Cardiac muscle cell (in vitro differentiated cells and primary cell): ENCODE data around the gene ANTXR2. TPM values are rescaled to one million over a fixed set of nuclear protein-coding genes. Genes with fewer than 3 reads are reported as not detected.

Experiments
- DNase-seq, 2 donors: peaks; one replicate each; pipeline versions ENCODE4 v3.0.0 to v3.0.0-alpha.2; 2010 to 2017; ENCODE audit warnings: low read depth in 1 of 2, low spot score in 1 of 2
- H3K27ac ChIP-seq: fragments of 200-600 bp; sonication (generic); 2 replicates; pipeline ENCODE4 v1.5.1; 2016
- H3K27me3 ChIP-seq: fragments of 200-600 bp; sonication (generic); 2 replicates; pipeline ENCODE4 v1.6.0; 2016; ENCODE audit warnings: control low read depth
- H3K36me3 ChIP-seq: fragments of 200-600 bp; sonication (generic); 2 replicates; pipeline ENCODE4 v1.5.1; 2016; ENCODE audit warnings: control low read depth
- H3K4me1 ChIP-seq: fragments of 200-600 bp; sonication (generic); 2 replicates; pipeline ENCODE4 v1.8.1; 2017; ENCODE audit warnings: low read depth, mild to moderate bottlenecking, mixed run types
- H3K4me3 ChIP-seq: fragments of 200-600 bp; sonication (generic); 2 replicates; pipeline ENCODE4 v1.5.1; 2016; ENCODE audit warnings: mild to moderate bottlenecking
- H3K9me3 ChIP-seq: fragments of 200-600 bp; sonication (generic); 2 replicates; pipeline ENCODE4 v1.5.1; 2017; ENCODE audit warnings: low read depth, mild to moderate bottlenecking, control low read depth
- polyA plus RNA-seq: library from polyadenylated mRNA; unstranded; fragments of >200 nt; fragmentation: Nextera tagmentation; extraction: Ambion mirVana; gene quantifications from 2 replicates; pipeline ENCODE4 v1.2.1, GENCODE V29; 2016
- total RNA-seq: library from RNA; depleted of rRNA; stranded (reverse); fragments of >200 nt; gene quantifications from 2 replicates; pipeline ENCODE4 v1.2.3, GENCODE V29; 2016
- TF ChIP-seq, protein P1 (sequence below): IDR thresholded peaks from 2 replicates; pipeline ENCODE4 v1.5.1; 2012; ENCODE audit warnings: low read depth, mild to moderate bottlenecking, low read length

Gene ANTXR2
- total and polyA plus RNA-seq, 2 experiments from 2014 or later: 70.6 to 79.6 TPM

DNA sequence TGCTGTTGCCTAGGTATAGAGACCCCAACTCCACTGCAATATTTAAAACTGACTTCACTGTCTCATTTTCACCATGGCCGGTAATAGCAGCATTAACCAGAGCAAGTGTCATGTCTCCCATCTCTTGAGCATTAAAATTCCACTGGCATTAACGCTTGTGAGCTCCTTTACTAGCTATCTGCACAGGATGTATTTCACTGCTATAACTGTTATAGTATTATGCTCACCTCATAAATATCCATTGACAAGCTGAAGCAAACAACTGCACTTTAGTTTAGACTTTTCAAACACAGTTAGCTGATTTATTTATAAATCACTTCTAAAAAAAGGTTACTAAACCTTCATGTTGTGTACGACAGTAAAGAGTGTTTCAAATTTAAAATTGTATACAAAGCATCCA, 157.8 kb downstream of the ANTXR2 start:
- TF ChIP-seq, protein P1, sequence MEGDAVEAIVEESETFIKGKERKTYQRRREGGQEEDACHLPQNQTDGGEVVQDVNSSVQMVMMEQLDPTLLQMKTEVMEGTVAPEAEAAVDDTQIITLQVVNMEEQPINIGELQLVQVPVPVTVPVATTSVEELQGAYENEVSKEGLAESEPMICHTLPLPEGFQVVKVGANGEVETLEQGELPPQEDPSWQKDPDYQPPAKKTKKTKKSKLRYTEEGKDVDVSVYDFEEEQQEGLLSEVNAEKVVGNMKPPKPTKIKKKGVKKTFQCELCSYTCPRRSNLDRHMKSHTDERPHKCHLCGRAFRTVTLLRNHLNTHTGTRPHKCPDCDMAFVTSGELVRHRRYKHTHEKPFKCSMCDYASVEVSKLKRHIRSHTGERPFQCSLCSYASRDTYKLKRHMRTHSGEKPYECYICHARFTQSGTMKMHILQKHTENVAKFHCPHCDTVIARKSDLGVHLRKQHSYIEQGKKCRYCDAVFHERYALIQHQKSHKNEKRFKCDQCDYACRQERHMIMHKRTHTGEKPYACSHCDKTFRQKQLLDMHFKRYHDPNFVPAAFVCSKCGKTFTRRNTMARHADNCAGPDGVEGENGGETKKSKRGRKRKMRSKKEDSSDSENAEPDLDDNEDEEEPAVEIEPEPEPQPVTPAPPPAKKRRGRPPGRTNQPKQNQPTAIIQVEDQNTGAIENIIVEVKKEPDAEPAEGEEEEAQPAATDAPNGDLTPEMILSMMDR: no peak
- no peaks in the 10 kb centered on the region for H3K36me3 ChIP-seq
- no peaks in the 10 kb centered on the region for H3K27me3 ChIP-seq
- no peaks in the 10 kb centered on the region for H3K9me3 ChIP-seq
- H3K27ac ChIP-seq: peak overlapping the region; percentile 9
- no peak overlapping the region for H3K4me3 ChIP-seq
- DNase-seq: no peak
- peaks cover 10% of the 10 kb centered on the region for H3K4me1 ChIP-seq

DNA sequence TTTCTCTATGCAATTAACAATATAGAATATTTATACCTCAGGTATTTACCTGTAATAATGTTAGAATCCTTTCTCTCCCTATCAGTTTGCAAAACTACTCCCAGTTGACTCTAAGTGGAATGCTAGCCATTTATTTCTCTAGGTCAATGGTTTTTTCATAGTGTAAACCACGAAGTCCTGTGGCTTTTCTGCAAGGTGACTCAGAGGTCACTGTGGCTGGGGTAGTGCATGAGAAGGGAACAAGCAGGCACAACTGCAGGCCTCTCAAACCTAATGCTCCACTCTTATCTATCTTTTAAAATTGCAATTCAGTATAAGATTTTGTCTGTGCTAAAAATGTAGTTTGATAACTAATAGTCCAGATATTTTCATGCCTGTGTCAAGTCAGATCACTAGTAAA, 159.4 kb downstream of the ANTXR2 start:
- no peak overlapping the region for H3K4me3 ChIP-seq
- TF ChIP-seq, protein P1: no peak
- no peaks in the 10 kb centered on the region for H3K9me3 ChIP-seq
- H3K27ac ChIP-seq: peak overlapping the region; percentile 27
- peaks cover 10% of the 10 kb centered on the region for H3K4me1 ChIP-seq
- peak; percentile 32 to 56 for DNase-seq
- H3K36me3 ChIP-seq: no peaks in the 10 kb centered on the region
- H3K27me3 ChIP-seq: no peaks in the 10 kb centered on the region

DNA sequence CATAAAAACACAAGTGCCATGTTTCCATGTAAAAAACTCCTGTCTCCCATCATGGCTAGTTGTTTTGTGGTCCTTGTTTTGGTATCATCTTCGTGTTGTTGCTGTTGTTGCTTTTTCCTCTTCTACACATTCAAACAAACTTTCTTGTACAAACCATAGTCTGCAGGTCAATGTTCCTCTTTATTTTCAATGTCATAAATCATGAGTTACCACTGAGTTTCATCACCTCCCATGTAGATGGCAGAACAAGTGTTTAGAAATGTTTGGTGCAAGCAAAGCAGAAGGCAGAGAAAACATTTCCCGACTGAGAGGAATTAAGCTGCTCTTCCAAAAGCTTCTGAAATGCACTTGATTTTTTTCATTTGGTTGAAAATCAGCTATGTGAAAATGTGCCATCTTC, 166.0 kb downstream of the ANTXR2 start:
- no peaks in the 10 kb centered on the region for H3K4me1 ChIP-seq
- TF ChIP-seq, protein P1: no peak
- no peak overlapping the region for H3K27ac ChIP-seq
- H3K4me3 ChIP-seq: no peak overlapping the region
- DNase-seq: no peak
- no peaks in the 10 kb centered on the region for H3K9me3 ChIP-seq
- H3K27me3 ChIP-seq: no peaks in the 10 kb centered on the region
- H3K36me3 ChIP-seq: peaks cover 22% of the 10 kb centered on the region

DNA sequence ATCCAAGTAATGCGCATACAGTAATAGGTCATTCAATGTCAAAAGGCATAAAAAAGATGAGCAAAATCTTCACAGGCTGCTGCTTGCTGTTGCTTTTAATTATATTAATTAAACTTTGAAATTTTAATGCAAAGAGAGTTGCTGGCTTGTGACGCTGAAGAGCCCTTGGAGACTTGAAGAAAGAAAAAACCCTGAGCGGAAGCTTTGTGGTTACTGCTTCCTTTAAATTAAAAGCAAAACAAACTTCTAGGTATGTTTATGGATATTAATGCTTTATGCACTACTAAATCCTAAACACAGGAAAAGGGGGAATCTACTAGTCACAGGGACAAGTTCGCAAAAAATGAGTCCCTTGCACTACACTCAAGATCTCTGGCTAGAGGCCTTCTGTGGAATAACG, 166.7 kb downstream of the ANTXR2 start:
- no peak for DNase-seq
- Histone ChIP-seq H3K27ac (no peak overlapping the region), H3K4me1 (no peaks in the 10 kb centered on the region), H3K36me3 (peaks cover 22% of the 10 kb centered on the region), H3K9me3 (no peaks in the 10 kb centered on the region), H3K27me3 (no peaks in the 10 kb centered on the region), H3K4me3 (no peak overlapping the region)
- TF ChIP-seq, protein P1: no peak

DNA sequence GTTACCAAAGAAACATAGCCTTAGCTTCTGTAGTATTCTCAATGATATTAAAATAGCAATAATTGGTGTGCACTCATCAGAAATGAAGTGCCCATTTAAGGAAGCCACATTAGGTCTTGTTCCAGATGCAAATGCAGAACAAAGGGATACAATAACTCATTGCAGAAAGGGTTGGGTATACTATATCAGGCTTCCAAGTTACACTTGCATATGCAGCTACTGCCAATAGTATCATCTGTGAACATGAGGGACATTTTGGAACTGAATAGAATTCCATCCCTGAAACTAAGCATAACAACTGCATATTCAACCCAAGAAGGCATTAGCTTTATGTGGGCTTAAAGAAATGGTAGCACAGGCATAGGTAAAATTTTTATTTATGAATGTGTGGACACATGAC, 167.8 kb downstream of the ANTXR2 start:
- Histone ChIP-seq H3K36me3 (peaks cover 22% of the 10 kb centered on the region), H3K4me1 (no peaks in the 10 kb centered on the region), H3K27ac (no peak overlapping the region), H3K4me3 (no peak overlapping the region), H3K27me3 (no peaks in the 10 kb centered on the region), H3K9me3 (no peaks in the 10 kb centered on the region)
- TF ChIP-seq, protein P1: no peak
- DNase-seq: no peak

DNA sequence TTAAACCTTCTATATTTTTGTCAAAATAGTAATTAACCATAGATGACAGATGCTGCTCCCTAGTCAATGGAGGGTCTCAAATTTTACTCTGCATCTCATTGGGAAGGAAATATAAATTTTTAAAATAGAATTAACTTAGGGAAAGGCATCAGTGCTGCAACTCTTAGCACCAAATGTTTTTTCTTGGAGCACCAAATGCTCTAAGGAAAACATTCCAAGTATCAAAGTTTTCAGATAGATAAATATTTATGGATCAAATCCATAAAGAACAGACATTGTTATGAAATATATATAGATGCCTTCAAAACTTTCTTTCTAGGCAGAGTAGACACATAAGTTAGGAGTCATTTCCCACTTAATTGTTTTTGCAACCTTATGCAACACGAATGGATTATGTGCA, 168.7 kb downstream of the ANTXR2 start:
- TF ChIP-seq, protein P1: no peak

More for the DNA sequence above, 168.7 kb downstream of the ANTXR2 start:
- Histone ChIP-seq H3K27me3 (no peaks in the 10 kb centered on the region), H3K9me3 (no peaks in the 10 kb centered on the region), H3K4me3 (no peak overlapping the region), H3K4me1 (no peaks in the 10 kb centered on the region), H3K27ac (no peak overlapping the region), H3K36me3 (peaks cover 22% of the 10 kb centered on the region)
- no peak for DNase-seq
